GM19468 (cell line): ENCODE data around the gene SLC25A12.

Experiments
- ATAC-seq: cut with Tn5 transposase; IDR thresholded peaks from one replicate; pipeline ENCODE4 v1.9.1; 2021; ENCODE audit warnings: mild to moderate bottlenecking, moderate library complexity, moderate number of reproducible peaks; ENCODE audit not compliant: unreplicated experiment; ENCODE audit errors: extremely low read depth

The SLC25A12 gene

DNA sequence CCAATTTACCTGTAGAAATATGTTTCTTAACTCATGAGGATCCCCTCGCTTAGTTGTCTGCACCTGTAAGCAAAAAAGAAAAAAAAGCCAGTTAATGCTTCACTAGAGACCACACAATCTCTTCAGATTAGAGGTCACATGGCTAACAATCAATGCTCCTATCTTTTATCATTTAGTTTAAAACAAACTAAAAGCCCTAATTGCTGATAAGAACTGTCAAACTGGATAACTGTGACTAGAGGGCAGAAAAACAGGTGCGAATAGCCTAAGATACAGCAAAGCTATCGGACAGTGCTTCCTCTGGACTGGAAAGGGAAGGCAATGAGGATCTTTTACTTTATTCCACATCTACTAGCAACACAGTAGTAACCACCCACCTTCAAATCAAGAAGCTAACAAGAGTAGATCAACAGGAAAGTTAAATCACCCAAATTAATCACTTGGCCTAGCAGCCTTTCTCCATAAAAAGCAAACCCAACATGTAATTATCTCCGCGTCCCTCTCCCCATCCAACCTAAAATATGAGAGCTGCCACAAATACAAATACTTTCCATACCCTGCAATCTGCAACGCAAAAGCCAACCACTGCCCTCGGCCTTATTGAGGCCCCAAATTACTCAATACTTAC is 734 bp downstream of the SLC25A12 start:
- no peak for ATAC-seq

DNA sequence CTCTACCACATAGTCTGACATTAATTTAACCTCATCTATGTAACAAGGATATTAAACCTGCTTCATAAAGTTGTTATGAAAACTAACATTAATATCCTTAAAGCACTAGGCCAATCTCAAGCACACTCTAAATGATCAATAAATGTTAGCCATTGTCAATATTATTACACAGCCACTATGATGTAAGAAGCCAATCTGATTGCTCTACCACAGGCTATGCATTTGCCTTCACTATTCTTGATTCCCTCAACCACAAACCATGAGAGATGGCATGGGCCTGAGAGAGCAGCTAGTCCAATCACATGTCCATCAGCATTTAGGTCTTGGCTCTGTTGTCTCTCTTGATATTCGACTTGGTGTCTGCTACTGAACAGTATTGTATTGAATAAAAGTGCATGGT is 4.2 kb downstream of the SLC25A12 start:
- ATAC-seq, result no peak

DNA sequence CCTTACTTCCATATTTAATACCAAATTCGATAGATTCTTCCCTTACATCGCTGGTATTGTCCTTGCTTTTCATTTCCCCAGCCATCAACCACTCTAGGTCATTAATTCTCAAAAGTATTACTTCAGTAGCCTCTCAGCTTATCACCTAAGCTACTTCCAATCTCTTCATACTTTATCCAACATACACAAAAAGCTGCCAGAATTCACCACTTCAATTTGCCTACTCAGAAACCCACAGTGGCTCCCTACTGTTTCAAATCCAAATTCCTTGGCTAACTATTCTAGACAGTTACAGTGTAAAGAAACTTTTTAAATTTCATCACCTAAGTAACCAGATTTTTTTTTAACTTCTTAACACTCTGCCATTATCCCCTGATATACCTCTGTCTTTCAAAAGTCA is 4.7 kb downstream of the SLC25A12 start:
- no peak for ATAC-seq

DNA sequence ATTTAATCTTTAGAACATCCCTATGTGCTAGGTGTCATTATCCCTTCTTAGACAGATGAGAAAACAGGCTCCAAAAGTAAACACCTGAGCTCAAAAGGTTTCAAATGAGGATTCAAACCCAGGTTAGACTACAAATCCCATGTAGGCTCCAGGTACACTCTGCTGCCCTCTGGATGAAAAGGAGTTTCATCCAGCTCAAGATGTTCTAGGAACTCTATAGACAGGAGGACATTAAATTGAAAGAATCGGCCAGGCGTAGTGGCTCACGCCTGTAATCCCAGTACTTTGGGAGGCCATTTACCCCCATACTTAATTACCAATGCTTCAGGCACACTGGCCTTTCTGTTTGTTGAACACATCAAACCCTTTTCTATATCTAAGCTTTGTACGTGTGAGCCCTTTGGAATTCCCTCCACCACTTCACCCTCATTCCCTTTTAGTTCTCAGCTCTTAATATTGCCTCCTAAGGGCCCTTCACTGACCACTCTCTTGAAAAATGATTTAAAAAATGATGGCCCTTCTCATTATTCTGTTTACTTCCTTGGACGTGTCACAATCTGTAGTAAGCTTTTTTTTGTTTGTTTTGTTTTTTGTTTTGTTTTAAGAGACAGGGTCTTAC is 10.7 kb downstream of the SLC25A12 start:
- no peak for ATAC-seq

DNA sequence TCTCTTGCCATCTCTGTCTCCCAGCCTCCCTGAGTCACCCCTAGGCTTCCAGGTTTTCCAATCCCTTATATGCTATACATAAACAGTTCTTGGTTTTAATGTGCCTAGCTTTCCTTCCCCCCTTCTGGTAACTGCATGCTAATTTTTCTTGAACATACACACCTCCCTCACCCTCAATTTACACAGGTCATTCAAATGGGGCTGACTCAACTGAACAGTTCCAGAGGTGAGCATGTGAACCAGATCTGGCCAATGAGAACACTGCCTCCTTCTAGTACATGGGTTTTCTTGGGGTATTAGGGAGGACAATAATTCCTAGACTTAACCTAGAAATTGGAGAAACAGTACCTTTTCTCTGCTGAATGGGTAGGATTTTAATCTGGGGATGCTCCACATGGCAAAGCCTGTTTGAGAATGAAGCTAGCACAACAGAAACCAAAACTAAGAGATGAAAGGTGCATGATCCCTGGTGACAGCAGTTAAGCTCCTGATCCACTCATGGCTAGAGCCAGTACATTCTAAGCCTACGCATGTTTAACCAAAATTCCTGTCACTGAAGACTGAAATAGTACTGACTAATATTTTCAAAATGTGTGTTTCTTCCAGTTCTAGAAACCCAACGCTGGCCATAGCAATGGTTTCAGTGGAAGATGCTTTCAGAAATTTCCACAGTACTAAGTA is 11.8 kb downstream of the SLC25A12 start:
- ATAC-seq, result no peak

DNA sequence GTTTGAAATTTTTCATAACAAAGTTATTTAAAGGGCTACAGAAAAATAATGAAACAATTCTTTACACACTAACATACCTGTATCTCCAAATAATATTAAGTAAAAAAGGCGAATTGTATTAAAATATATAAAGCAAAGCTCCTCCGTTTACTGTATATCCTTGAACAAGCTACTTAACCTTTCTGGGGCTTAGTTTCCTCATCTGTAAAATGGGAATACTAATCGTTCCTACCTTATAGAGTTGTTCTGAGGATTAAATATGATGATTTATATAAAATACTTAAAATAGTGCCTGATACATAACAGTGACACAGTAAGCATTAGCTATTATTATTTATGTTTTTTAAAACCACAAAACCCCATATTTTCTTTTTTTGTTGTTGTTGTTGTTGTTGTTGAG is 13.3 kb downstream of the SLC25A12 start:
- no peak for ATAC-seq

DNA sequence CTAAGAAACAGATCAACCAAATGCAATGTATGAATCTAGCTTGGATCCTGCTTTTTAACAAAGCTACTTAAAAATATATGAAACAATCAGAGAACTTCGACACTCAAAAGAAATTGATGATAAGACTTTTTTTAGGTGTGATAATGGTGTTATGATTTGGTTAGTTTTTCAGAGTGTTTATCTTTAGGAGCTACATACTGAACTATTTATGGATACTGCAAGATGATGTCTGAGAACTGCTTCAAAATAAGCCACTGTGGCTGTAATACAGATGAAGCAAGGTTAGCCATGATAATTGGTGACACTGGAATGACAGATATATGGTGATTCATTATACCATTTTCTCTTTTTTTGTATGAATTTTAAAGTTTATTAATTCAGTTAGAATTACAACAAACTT is 14.2 kb downstream of the SLC25A12 start:
- ATAC-seq, result no peak

DNA sequence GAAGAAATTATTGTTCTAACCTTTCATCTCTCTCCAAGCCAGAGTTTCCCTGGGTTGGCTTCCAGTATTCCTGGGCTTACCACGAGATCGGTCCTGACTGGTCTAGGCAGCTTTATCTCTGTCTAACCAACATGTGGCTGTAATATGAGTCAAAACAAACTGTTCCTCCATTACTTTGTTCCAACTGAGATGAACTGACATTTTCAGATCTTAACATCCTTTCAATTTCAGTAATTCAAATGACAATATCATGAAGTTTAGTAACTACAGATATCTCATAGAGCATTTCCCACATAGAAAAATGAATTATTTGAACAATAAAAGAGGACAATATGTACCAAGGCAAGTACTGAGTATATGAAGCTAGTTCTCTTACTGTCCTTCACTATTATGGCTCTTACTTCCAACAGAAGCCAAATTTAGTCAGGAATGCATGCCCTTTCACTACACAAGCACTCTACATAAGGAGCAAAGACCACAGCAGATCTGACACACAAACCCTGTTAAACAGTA is 15.5 kb downstream of the SLC25A12 start:
- ATAC-seq, result no peak

DNA sequence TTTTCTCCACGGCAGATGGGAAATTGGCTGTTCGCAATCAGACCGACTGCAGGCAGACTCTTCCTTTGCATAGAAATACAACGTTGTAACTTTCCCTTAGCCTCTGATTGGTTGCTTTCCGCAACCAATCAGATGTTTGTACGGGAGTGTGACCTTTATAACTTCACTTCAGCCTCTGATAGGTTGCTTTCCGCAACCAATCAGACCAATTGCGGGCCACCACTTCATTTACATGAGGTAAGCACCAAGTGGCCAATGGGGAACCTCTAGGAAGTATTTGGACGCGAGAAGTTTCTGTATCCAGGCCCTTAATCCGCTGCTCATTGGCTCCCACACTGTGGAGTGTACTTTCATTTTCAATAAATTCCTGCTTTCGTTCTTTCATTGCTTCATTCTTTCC is 19.1 kb downstream of the SLC25A12 start:
- no peak for ATAC-seq

DNA sequence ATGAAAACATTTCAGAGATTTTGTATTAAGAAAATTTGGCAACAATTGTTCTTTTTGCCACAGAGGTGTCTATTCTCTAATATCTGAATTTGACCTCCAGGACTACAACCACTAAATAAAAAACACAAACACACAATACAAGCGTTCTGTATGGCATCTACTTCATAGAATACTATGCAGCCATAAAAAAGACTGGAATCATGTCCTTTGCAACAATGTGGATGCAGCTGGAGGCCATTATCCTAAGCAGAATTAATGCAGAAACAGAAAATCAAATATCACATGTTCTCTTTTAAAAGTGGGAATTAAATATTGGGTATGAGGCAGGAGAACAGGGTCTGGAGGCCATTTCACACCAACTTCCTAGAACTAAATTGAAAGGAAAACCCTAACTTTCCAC is 19.5 kb downstream of the SLC25A12 start:
- no peak for ATAC-seq

DNA sequence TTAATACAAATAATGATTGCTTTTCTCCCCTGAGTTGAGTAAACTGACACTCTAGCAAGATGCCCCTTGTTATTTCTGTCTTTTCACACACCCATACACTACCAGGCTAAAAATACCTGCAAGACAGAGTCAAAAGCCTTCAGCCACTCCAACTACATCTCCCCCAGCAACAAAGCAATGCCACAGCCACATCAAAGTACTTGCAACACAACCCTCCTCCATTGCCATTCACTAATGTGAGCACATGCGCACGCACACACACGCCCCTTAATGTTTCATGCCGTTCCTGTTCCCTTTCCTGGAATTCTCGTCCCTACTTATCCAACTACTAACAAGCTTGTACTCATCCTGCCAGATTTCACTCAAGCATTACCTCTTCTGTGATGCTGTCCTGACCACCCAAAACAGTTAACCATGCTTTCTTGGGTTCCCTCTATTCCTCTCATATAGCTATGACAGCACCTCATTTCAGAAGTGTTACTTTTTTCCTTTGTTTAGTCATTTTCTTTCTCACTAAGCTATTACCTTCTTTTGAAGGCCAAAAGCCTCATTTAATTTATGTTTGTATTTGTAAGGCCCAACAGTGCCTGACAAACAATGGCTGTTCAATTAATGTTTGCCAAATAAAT is 29.6 kb downstream of the SLC25A12 start:
- no peak for ATAC-seq

DNA sequence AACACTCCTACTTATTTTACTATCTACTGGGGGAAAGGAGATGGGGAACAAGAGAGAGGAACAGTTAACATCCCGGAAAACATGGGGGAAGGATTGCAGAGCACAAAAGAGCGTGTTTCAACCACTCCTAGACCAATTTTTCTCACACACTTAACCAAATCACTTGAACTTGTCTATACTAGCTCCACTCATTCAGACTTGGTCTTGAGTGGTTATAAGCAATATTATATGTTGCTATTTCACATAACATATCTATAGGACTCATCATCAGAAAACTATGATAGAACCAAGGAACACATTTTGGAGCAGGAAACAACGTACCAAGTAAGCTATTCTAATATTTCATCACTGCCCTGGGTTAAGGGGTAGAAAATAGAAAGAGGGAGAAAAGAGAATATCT is 31.5 kb downstream of the SLC25A12 start:
- ATAC-seq, result no peak

DNA sequence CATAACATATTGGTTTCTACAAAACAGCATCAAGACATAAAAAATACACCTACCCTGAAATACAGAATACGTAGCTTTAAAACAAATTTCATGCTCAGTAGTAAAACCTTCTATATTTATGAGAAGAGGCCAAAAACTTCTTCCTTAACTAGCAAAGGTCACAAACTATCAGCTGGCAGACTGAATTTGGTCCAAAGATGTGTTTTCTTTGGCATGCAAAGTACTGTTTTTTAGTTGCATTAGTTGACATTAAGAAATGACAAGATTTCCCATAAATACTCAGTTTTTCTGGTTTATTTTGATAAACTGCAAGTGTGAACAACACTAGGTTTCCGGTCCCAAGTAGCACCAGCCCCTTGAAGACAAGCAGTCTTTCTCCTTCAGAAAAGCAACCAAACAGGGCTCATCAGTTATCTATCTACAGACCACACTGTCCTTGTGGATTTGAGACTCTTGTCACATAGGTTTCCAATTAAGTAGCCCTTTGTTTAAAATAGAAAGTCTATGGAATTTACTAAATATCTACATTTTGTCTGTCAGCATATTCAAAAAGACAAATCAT is 35.6 kb downstream of the SLC25A12 start:
- no peak for ATAC-seq

DNA sequence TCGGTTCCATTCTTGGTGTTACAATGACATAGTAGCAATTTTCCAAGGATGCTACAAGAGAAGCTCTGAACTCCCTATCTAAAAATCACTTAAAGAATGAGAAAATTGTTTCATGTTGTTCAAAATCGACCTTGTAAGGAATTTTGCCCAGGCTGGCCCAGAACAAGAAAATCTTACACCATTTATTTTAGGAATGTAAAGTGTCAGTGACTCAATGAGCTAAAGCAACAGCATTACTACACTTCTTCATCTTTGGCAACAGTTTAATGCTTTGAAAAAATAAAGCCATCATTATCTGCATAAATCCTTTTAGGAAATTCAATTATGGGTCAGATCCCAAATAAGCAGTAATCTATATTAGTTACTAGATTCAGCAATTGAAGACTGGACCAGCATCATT is 38.6 kb downstream of the SLC25A12 start:
- no peak for ATAC-seq

DNA sequence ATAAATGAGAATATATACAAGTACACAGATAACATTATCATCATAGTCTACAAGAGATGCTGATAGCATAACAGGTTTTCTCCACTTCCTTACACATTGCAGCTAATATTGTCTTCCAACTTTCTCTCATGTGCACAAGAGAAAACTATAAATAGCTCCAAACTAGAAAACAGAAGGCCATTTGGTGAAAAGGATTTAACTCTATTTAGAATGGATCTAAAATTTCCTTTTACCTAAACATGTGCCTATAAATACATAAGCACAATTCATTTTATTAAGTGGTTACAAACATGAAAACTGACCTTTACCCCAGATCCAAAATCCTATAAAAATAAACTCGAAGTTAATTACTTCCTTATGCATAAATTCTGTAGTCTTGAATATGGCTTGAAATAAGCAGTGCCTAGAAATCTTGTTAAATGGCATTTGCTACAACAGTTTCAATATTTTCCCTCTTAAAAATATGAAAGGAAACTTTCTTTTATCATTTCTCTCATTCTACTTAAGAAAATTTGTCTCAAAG is 41.6 kb downstream of the SLC25A12 start:
- ATAC-seq, result no peak

DNA sequence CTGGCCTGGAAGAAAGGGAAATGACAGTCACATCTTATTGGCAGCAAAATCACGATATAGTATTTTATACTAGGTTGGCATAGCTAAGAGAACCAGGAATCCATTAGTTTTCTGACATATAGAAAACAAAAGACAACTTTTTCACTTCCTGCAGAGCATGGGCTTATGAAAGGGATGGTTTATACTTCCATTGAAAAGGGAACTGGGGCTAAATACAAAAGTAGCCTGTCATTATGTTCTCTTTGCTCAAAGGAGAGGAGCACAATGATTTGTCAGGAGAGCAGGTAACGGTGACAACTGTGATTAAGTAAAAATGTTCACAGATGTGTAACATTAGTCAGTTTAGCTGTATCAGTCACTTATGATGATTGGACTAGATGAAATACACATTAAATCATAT is 46.4 kb downstream of the SLC25A12 start:
- ATAC-seq, result no peak

DNA sequence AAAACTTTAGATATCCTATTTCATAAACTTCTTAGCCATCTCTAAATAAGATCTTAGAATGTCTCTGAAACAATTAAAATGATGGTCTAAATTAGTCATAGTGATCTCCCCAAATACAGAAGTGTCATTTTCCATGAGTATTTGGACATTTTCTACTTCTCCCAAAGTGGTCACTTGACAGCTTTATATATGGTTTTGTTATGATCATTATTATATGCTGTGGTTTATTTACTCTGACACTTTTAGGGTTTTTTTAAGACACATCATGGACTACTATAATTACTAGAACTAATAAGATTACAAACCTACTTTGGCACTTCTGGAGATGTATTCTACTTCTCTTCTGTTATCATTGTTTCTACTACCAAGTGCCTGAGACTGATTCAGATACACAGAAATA is 47.1 kb downstream of the SLC25A12 start:
- ATAC-seq, result no peak

DNA sequence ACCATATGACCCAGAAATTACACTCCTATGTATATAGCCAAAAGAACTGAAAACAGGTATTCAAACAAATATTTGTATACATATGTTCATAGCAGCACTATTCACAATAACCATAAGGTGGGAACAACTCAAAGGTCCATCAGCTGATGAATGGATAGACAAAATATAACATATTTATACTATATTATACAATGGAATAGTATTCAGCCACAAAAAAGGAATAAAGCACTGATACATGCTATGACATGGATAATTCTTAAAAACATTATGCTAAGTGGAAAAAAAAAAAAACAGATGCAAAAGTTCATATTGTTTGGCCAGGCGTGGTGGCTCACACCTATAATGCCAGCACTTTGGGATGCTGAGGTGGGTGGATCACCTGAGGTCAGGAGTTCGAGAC is 52.0 kb downstream of the SLC25A12 start:
- no peak for ATAC-seq

DNA sequence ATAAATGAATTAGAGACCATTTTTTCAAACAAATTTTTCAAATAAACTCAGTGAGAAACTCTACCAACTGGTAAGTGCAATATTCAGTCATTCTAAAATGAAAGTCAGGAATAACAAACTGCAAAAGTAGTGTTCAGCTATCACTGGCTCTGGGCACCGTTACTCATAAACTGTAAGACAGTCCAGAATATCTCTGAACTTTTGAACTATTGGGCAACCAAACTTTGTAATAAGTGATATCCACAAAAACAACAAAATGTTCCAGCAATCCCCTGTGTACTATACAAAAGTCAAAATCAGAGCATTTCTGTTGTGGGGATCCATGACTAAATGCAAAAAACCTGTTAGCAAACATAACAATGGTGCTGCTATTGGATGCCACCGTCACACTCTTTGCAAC is 56.3 kb downstream of the SLC25A12 start:
- ATAC-seq, result no peak

DNA sequence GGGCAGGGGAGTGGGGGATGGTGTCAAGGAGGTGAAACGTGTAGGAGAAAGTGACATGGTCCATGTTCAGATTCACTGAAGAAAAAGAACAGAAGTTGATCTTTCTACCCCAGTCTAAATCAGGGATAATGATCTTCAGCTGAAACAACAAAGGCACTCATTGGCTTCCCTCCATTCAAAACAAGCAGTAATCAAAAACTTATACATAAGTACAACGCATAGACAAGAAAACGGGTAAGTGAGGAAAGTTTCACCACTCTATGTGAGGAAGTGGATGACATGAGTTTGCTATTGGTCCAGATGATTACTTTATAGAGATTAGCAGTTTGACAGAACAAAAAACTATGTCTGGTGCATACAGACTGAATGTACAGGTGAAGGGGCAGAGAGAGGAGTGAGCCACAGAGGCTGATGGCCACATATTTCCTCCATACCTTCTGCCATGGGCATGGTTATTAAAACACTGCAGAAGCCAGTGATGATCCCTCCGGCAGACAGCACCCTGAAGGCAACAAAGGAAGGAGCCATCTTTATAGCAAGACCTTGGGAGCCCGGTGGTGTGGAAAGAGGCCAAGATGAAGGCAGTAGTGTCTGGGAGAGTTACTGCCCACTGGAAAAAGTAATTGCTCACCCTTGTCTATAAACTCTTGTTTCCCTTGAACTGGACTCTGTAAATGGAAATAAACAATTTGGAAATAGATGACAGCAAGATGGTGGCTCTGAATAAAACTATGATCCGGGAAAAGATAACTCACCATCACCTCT is 57.7 kb downstream of the SLC25A12 start:
- ATAC-seq, result no peak
